Upper lobe of left lung (tissue), 4 donors: ENCODE measurements around the gene EXOC4.

Experiments used
- CTCF ChIP-seq, 6 experiments: fragments of 450-650 bp in 4 of 6; fragments of 200-600 bp in 2 of 6; sonication (generic) in 2 of 6; IDR thresholded peaks; one replicate each; pipeline ENCODE4 v1.5.1; 2016 to 2019; ENCODE audit warnings: antibody characterized with exemption in 6 of 6
- EP300 ChIP-seq, 4 donors: sonication (generic); formaldehyde crosslinking; IDR thresholded peaks; one replicate each; pipeline ENCODE4 v1.5.1; 2017; ENCODE audit warnings: antibody characterized with exemption in 4 of 4, control low read depth in 2 of 4

- TF ChIP-seq CTCF (IDR thresholded peaks at IDR 0.05) (peak; percentile 46 to 69 (median 62)), EP300 (IDR thresholded peaks at IDR 0.05) (no peak)
Observed at GRCh38 chr7:133230591-133231194, 22.2 kb upstream of the EXOC4 start.
